Stimulated activated CD4-positive, alpha-beta T cell treated with anti-CD3 and anti-CD28 coated beads, Interleukin-15, amount 100 ng/mL, for 24 hours (primary cell): ENCODE results near the gene COG3.
"Not testable (repeated sequence)": the region's sequence is repeated elsewhere in the genome, so short reads cannot be mapped to it uniquely, and the experiment has no call there.

Experiments
- DNase-seq: peaks from one replicate; pipeline ENCODE4 v3.0.0-alpha.2; 2020

COG3 gene, protein sequence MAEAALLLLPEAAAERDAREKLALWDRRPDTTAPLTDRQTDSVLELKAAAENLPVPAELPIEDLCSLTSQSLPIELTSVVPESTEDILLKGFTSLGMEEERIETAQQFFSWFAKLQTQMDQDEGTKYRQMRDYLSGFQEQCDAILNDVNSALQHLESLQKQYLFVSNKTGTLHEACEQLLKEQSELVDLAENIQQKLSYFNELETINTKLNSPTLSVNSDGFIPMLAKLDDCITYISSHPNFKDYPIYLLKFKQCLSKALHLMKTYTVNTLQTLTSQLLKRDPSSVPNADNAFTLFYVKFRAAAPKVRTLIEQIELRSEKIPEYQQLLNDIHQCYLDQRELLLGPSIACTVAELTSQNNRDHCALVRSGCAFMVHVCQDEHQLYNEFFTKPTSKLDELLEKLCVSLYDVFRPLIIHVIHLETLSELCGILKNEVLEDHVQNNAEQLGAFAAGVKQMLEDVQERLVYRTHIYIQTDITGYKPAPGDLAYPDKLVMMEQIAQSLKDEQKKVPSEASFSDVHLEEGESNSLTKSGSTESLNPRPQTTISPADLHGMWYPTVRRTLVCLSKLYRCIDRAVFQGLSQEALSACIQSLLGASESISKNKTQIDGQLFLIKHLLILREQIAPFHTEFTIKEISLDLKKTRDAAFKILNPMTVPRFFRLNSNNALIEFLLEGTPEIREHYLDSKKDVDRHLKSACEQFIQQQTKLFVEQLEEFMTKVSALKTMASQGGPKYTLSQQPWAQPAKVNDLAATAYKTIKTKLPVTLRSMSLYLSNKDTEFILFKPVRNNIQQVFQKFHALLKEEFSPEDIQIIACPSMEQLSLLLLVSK

DNA sequence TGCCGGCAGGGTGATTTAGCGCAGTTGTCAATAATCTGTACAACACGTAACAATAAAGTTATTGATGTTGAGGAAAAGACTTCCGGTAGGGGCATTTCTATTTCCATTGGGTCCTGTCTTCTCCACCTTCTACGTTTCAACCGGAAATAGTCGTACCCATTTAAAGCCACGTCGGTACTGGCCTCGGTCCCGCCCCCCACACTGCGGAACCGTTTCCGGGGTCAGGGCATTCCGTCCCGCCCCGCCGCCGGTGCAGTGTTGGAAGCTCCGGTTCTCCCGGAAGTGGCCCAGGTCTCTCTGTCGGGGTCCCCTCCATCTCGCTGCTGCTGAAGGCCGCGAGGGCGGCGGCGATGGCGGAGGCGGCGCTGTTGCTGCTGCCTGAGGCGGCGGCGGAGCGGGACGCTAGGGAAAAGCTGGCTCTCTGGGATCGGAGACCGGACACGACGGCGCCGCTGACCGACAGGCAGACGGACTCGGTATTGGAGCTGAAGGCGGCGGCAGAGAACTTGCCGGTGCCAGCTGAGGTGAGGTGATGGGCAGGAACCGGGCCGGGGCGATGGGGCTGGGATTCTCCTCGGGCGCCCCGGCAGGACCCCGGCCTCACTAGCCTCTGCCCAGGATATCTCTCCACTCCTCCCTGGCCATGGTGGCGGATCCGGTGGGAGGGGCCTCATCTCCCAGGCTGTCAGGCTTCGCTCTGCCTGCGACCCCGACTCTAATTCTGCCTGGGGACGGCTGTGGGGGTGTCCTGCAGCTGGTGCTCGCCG, at the start of gene COG3:
TSS of gene COG3 (plus strand) at position 253 of the 767 bp plus-strand sequence. CDS start at position 351, 98 bp downstream.
- peak; percentile 97 for DNase-seq

DNA sequence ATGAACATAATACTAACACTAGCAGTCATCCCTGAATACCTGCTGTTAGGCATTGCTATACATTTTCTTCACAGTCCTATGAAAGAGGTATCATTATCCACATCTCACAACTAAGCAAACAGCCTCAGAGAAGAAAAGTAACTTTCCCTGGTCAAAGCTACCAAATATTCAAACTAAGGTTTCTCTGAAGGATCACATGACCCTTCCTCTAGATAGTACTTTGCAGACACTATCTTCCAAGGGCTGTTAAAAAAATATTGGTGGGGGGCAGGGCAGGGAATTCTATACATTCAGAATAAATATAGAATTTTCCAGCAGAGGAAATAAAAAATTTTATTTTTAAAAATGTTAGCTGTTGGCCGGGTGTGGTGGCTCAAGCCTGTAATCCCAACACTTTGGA, 49.6 kb upstream of the COG3 start:
- no peak for DNase-seq

GRCh38 chr13:45416516-45417128, 48.1 kb upstream of the COG3 start:
- no peak for DNase-seq

DNA sequence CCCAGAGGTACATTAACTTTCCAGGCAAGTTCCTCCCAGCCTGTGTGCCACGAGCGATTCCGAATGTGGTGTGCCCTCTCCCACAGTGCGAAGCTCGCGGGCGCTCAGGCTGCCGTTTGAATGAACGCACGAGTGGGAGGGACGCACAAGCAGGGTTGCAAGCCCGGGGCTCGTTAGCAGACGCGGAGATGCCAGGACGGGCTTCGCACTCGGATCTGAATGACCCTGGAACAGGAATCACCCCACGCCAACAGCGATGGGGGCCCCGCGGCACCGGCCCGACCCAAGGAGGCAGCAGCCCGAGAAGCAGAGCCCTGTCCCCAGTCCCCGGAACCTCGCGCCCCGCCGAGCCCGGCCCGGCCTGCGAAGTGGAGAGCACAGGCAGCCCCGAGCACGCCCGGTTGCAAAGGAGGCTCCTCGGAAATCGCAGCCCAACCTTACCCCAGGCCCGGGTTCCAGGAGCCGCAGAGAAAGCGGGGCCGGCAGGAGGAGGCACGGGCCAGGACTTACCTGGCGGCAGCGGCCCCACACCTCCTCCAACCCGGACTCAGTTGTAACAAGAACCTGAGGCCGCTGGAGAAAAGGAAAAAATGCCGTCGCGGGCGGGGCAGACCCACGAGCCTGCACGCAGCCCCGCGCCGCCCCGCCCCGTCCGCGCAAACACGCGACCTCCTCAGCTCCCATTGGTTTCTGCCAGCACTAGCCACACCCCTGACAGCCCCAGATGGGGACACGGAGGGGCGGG, 46.8 kb upstream of the COG3 start, which contains the start of gene SLC25A30:
TSS of gene SLC25A30 (minus strand) at position 584 of the 745 bp plus-strand sequence. CDS start 6,948 bp downstream, outside the sequence.
- DNase-seq: peak; percentile 96

GRCh38 chr13:45419389-45419788, 45.4 kb upstream of the COG3 start:
- not testable (repeated sequence) for DNase-seq

DNA sequence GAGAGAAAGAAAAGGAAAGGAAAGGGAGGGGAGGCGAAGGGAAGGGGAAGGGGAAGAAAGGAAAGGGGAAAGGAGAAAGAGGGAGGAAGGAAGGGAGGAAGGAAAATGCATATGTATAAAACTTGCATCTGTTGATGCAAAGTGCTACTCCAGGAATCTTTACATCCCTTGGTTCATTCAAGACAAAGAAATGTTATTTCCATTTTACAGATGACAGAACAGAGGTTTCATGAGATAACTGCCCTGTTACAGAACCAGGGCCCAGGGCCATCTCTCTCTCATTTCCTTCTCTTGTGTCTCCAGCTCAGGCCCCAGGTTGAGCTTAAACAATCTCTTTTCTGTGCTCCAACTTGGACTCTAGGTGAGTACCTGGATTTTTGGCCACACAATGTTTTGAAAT, 44.8 kb upstream of the COG3 start:
- DNase-seq: no peak

GRCh38 chr13:45422731-45423292, 41.9 kb upstream of the COG3 start:
- no peak for DNase-seq

DNA sequence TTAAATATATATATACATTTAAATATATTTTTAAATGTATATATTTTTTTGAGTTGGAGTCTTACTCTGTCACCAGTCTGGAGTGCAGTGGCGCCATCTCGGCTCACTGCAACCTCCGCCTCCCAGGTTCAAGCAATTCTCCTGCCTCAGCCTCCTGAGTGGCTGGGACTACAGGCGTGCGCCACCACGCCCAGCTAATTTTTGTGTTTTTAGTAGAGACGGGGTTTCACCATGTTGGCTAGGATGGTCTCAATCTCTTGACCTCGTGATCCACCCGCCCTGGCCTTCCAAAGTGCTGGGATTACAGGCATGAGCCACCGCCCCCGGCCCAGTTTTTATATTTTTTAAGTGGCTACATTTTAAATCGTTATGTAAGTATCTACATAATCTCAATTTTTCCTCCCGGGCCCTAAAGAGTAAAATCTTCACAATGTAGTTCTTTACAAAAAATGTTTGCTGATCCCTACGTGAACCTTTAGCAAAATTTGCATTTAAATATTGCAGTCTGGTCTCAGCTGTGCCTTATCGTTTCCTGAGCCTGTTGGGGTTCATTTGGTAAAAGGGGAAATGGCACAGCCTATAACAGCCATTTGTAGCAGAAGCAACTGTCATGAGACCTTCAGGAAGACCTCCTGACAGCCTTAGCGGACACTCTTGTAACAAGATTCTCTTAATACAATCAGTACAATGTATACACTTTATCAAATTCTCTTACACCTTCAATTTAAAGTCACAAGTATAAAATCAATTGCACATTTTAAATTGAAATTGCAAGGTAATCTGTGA, 38.5 kb upstream of the COG3 start:
- not testable (repeated sequence) for DNase-seq

GRCh38 chr13:45432737-45433380, 31.9 kb upstream of the COG3 start:
- DNase-seq: no peak

DNA sequence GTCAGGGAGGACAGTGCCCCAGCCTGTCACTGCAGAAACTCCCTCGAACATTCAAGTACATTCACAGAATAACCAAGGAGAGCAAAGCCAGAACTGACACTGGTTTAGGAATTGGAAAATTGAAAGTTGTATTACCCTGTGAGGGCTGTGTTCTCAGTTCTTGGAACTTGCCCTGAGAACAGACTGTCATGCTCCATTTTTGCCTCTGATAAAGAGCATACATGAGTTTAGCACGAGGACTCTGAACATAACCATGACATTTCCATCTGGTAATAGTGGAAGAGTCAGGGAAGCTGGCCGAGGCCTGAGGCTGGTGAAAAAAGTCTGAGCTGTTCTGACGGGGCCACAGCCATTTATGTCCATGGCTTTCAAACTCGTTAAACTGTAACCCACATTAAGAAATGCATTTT, 31.4 kb upstream of the COG3 start:
- no peak for DNase-seq

GRCh38 chr13:45434556-45435371, 30.0 kb upstream of the COG3 start:
- no peak for DNase-seq

- no peak for DNase-seq
These were observed 28.4 kb upstream of the COG3 start for GRCh38 chr13:45436332-45436731.

- no peak for DNase-seq
These were observed 27.8 kb upstream of the COG3 start for GRCh38 chr13:45436953-45437352.

DNA sequence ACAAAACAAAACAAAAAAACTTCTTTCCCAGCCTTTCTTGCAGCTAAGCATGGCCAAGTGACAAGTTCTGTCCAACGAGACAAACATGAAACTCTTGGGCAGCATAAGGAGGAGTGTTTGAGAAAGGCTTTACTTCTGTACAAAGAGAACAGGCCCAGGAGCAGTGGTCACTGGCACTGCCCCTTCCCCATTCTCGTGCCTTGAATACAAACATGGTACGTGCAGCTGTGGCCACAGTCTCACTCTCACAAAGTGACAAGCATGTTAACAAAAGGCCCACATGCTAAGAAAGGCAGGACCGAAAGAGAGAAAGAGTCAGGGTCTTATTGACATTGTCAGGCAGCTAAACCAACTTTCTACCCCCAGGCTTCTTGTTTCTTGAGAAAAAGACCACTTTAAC, 26.8 kb upstream of the COG3 start:
- no peak for DNase-seq

- DNase-seq: no peak
These were observed 25.7 kb upstream of the COG3 start for GRCh38 chr13:45439008-45439407.

DNA sequence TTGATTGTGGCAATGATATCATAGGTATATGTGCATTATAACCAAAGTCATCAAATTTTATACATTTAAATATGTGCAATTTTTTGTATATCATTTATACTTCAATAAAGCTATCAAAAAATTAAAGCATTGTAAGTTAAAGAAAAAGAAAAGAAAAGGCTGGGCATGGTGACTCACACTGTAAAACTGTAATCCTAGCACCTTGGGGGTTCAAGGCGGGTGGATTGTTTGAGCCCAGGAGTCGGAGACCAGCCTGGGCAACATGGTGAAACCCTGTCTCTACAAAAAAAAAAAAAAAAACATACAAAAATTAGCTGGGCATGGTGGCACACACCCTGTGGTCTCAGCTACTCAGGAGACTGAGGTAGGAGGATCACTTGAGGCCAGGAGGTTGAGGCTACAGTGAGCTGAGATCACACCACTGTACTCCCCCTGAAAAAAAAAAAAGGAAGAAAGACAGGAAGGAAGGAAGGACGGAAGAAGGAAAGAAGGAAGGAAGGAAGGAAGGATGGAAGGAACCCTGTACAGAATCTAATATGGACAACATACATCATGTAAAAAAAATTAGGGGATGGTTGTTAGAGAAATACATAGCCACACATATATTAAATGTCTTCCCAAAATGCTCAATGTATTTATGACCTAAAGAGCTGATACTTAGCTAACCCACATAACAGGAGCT, 24.8 kb upstream of the COG3 start:
- DNase-seq: no peak

GRCh38 chr13:45441633-45442032, 23.1 kb upstream of the COG3 start:
- peak; percentile 16 for DNase-seq

GRCh38 chr13:45445053-45445452, 19.7 kb upstream of the COG3 start:
- DNase-seq: no peak

DNA sequence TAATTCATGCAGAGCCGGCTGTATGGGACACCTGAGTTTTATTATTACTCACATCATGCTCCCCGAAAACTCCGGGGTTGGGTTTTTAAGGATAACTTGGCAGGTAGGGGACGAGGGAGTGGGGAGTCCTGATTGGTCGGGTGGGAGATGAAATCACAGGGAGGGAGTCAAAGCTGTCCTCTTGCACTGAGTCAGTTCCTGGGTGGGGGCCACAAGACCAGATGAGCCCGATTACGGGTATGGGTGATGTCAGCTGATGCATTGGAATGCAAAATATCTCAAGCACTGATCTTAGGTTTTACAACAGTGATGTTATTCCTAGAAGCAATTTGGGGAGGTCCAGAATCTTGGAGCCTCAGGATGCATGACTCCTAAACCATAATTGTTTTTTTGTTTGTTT, 18.6 kb upstream of the COG3 start:
- no peak for DNase-seq
